Activated CD8-positive, alpha-beta memory T cell treated with anti-CD3 and anti-CD28 coated beads, Interleukin-2, amount 50 U/mL, for 48 hours (primary cell): ENCODE measurements around the gene ADAMTSL5.

Experiments
- DNase-seq: peaks from one replicate; pipeline ENCODE4 v3.0.0-alpha.2; 2020

The ADAMTSL5 gene

GRCh38 chr19:1461862-1462261 lies 51.0 kb downstream of the ADAMTSL5 start:
- DNase-seq: no peak

GRCh38 chr19:1460033-1460995 lies 52.5 kb downstream of the ADAMTSL5 start:
- DNase-seq: no peak

DNA sequence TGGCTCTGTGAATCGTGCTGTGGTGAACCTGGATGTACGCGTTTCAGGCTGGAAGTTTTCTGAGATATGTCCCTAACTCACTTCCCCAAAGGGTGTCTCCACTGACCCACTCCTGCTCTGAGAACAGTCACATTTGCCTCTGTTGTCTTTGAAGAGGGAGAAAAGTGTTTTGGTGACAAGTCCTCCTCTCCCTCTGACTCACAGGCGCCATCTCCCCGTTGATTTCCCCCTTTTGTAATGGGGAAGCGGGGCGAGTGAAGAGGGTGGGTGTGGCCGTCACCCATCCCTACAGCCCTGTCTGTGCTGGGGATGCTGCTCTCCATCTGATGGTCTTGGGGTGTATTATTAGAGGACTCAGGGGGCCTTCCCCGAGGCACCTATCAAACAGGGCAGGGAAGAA lies 53.3 kb downstream of the ADAMTSL5 start:
- DNase-seq: no peak

DNA sequence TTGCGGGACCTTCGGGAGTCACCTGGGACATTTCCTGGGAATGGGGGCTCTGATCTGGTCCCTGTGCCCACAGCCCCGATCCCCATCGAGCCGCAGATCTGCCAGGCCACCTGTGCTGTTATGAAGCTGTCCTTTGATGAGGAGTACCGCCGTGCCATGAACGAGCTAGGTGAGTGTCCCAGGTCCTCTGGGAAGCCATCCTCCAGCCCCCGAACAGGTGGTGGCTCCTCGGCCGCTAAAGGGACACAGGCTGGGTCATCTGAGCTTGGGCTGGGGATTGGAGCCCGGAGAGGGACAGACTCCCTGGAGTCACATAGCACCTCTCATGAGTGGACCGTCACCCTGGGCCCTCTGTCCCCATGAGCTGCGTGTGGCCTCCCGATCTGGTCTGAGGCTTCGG lies 54.9 kb downstream of the ADAMTSL5 start:
- DNase-seq: no peak

GRCh38 chr19:1457031-1457739 lies 55.6 kb downstream of the ADAMTSL5 start:
- no peak for DNase-seq

DNA sequence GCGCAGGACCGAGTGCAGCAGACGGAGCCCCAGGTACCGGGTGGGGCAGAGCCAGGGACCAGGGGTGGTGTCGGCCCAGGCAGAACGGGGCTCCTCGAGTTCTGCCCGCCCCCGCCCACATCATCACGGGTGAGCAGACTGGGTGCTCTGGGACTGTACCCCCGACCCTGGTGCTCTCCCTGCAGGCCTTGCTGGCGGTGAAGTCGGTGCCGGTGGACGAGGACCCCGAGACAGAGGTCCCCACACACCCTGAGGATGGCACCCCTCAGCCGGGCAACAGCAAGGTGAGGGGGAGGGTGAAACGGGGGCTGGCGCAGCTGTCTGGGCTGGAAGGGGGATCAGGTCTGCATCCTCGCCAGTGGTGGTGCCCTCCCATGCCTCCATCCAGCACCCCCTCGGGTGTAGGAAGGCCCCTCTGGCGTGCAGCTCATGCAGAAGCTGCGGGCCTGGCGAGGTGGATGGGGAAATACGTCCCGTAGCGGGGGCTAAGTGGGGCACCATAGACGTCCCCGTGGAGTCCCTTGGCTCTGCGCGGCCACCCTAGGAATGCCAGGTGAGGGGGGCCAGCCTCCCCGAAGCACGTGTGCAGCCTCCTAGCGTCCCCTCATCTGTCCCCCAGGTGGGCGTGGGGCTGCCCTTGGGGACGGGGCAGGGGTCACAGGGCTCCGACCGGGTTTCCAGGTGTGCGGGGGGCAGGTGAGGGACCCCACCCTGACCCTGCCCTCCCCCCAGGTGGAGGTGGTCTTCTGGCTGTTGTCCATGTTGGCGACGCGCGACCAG lies 56.5 kb downstream of the ADAMTSL5 start:
- no peak for DNase-seq

GRCh38 chr19:1455336-1456120 lies 57.3 kb downstream of the ADAMTSL5 start:
- DNase-seq: peak; percentile 83
